WTC11 (cell line): ENCODE results near the gene NELFA.

Source experiments
- ATF1 ChIP-seq: sonication (generic); formaldehyde crosslinking; IDR thresholded peaks from 2 replicates; pipeline ENCODE4 v1.8.1; 2023; ENCODE audit warnings: mild to moderate bottlenecking, moderate library complexity, missing genetic modification reagents
- ATF2 ChIP-seq: sonication (generic); formaldehyde crosslinking; IDR thresholded peaks from 2 replicates; pipeline ENCODE4 v1.8.1; 2022; ENCODE audit warnings: low read depth, missing genetic modification reagents, borderline replicate concordance
- E2F1 ChIP-seq: sonication (generic); formaldehyde crosslinking; IDR thresholded peaks from 2 replicates; pipeline ENCODE4 v1.8.0; 2022; ENCODE audit warnings: mild to moderate bottlenecking, missing genetic modification reagents
- FOXJ3 ChIP-seq: sonication (generic); formaldehyde crosslinking; IDR thresholded peaks from 2 replicates; pipeline ENCODE4 v1.9.0; 2021; ENCODE audit warnings: missing genetic modification reagents, mild to moderate bottlenecking, borderline replicate concordance
- MAX ChIP-seq: sonication (generic); formaldehyde crosslinking; IDR thresholded peaks from 2 replicates; pipeline ENCODE4 v1.8.0; 2022; ENCODE audit warnings: mild to moderate bottlenecking, missing genetic modification reagents
- NR3C1 ChIP-seq: sonication (generic); formaldehyde crosslinking; conservative IDR thresholded peaks from 2 replicates; pipeline ENCODE4 v1.8.1; 2023; ENCODE audit warnings: low read depth, mild to moderate bottlenecking, missing genetic modification reagents
- SP1 ChIP-seq: sonication (generic); formaldehyde crosslinking; conservative IDR thresholded peaks from 2 replicates; pipeline ENCODE4 v1.8.1; 2022; ENCODE audit warnings: missing genetic modification reagents
- TCF7 ChIP-seq: sonication (generic); formaldehyde crosslinking; IDR thresholded peaks from 2 replicates; pipeline ENCODE4 v1.8.0; 2022; ENCODE audit warnings: mild to moderate bottlenecking, low read depth, missing genetic modification reagents, moderate library complexity
- ZNF232 ChIP-seq: sonication (generic); formaldehyde crosslinking; IDR thresholded peaks from 2 replicates; pipeline ENCODE4 v1.8.0; 2022; ENCODE audit warnings: mild to moderate bottlenecking, missing genetic modification reagents
- ZNF263 ChIP-seq: sonication (generic); formaldehyde crosslinking; IDR thresholded peaks from 2 replicates; pipeline ENCODE4 v1.8.1; 2022; ENCODE audit warnings: low read depth, mild to moderate bottlenecking, moderate library complexity, missing genetic modification reagents
- TF ChIP-seq, protein P1 (sequence below): fragments of 200-600 bp; IDR thresholded peaks from 2 replicates; pipeline ENCODE4 v1.8.0; 2022; ENCODE audit warnings: antibody characterized with exemption
- TF ChIP-seq, protein P2 (sequence below): sonication (generic); formaldehyde crosslinking; IDR thresholded peaks from 2 replicates; pipeline ENCODE4 v1.8.1; 2023; ENCODE audit warnings: mild to moderate bottlenecking, missing genetic modification reagents
- TF ChIP-seq, protein P3 (sequence below): sonication (generic); formaldehyde crosslinking; IDR thresholded peaks from 2 replicates; pipeline ENCODE4 v1.8.1; 2022; ENCODE audit warnings: mild to moderate bottlenecking, moderate library complexity, missing genetic modification reagents
- TF ChIP-seq, protein P4 (sequence below): sonication (generic); formaldehyde crosslinking; IDR thresholded peaks from 2 replicates; pipeline ENCODE4 v1.8.0; 2023; ENCODE audit warnings: missing genetic modification reagents

DNA sequence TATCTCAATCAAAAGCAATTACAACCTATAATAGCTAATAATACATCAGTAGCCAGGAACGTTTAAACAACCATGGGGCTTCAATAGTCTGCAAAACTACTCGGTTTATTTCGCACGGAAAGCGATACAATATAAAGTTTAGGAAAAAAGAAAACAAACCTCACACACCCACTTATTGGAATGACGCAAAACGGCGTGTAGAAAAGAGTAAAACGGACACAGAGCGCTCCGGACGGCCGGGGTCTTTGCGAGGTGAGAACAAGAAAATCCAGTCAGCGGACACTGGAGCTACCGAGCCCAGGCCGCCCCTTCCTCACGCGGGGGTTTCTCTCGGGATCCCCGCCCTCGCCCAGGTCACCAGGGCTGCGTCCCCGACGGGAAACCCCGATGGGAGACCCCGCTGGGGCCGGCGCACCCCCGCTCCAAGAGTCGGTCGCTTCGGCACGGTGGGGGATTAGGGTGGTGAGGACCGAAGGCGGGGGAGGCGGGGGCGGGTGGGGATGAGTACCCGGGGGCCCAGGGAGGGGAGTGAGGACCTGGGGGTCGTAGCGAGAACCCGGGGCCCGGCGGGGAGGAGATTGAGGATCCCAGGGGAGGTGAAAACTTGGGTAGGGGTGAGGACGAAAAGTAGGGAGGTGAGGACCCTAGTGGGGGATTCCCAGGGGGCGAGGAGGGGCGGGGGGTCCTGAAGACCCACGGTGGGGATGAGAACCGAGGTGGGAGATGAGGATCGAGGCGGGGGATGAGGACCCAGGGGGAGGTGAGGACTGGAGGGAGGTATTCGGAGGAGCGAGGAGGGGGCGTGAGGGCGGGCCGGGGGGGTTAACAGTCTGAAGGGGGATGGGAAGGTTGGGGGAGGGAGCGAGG is 737 bp downstream of the NELFA start:
- TF ChIP-seq, protein P1, sequence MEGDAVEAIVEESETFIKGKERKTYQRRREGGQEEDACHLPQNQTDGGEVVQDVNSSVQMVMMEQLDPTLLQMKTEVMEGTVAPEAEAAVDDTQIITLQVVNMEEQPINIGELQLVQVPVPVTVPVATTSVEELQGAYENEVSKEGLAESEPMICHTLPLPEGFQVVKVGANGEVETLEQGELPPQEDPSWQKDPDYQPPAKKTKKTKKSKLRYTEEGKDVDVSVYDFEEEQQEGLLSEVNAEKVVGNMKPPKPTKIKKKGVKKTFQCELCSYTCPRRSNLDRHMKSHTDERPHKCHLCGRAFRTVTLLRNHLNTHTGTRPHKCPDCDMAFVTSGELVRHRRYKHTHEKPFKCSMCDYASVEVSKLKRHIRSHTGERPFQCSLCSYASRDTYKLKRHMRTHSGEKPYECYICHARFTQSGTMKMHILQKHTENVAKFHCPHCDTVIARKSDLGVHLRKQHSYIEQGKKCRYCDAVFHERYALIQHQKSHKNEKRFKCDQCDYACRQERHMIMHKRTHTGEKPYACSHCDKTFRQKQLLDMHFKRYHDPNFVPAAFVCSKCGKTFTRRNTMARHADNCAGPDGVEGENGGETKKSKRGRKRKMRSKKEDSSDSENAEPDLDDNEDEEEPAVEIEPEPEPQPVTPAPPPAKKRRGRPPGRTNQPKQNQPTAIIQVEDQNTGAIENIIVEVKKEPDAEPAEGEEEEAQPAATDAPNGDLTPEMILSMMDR, result no peak
- TF ChIP-seq TCF7 (CRISPR knock-in tag), result no peak
- no peak for TF ChIP-seq ZNF232 (CRISPR knock-in tag)
- TF ChIP-seq ATF2 (CRISPR knock-in tag), result no peak
- no peak for TF ChIP-seq E2F1
- TF ChIP-seq SP1 (CRISPR knock-in tag), result no peak
- TF ChIP-seq ATF1 (CRISPR knock-in tag), result no peak
- no peak for TF ChIP-seq FOXJ3
- TF ChIP-seq, protein P2, sequence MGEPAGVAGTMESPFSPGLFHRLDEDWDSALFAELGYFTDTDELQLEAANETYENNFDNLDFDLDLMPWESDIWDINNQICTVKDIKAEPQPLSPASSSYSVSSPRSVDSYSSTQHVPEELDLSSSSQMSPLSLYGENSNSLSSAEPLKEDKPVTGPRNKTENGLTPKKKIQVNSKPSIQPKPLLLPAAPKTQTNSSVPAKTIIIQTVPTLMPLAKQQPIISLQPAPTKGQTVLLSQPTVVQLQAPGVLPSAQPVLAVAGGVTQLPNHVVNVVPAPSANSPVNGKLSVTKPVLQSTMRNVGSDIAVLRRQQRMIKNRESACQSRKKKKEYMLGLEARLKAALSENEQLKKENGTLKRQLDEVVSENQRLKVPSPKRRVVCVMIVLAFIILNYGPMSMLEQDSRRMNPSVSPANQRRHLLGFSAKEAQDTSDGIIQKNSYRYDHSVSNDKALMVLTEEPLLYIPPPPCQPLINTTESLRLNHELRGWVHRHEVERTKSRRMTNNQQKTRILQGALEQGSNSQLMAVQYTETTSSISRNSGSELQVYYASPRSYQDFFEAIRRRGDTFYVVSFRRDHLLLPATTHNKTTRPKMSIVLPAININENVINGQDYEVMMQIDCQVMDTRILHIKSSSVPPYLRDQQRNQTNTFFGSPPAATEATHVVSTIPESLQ (CRISPR knock-in tag), result no peak
- no peak for TF ChIP-seq MAX (CRISPR knock-in tag)
- TF ChIP-seq, protein P3, sequence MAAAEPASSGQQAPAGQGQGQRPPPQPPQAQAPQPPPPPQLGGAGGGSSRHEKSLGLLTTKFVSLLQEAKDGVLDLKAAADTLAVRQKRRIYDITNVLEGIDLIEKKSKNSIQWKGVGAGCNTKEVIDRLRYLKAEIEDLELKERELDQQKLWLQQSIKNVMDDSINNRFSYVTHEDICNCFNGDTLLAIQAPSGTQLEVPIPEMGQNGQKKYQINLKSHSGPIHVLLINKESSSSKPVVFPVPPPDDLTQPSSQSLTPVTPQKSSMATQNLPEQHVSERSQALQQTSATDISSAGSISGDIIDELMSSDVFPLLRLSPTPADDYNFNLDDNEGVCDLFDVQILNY (CRISPR knock-in tag), result no peak
- TF ChIP-seq, protein P4, sequence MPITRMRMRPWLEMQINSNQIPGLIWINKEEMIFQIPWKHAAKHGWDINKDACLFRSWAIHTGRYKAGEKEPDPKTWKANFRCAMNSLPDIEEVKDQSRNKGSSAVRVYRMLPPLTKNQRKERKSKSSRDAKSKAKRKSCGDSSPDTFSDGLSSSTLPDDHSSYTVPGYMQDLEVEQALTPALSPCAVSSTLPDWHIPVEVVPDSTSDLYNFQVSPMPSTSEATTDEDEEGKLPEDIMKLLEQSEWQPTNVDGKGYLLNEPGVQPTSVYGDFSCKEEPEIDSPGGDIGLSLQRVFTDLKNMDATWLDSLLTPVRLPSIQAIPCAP, result no peak
- TF ChIP-seq NR3C1 (CRISPR knock-in tag), result no peak
- no peak for TF ChIP-seq ZNF263 (CRISPR knock-in tag)
